CD4-positive, alpha-beta T cell treated with Interleukin-17A for 4 hours (primary cell): ENCODE results near the gene AUTS2.

Experiments used
- DNase-seq: peaks from one replicate; pipeline ENCODE4 v3.0.0-alpha.2; 2020; ENCODE audit warnings: mixed read lengths

Gene AUTS2

GRCh38 chr7:70596598-70596913 is 998.3 kb downstream of the AUTS2 start:
- no peak for DNase-seq

DNA sequence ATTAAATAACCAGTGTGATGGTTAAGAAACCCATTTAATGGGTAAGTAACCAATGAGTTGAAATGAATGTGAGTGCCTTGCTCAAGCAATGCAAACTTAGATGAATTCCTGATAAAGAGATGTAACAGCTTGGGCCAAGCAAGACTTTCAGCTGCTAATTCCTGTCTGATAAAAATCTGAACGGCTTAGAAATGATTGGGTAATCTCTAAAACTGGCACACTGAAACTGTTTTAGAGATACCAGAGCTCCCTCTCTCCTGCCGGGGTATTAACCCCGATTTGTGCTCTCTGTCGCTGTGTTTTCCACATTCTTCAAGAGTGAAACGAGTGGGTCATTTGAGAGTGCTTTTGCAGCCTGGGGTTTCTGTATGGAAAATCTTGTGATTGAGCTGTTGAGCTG is 998.8 kb downstream of the AUTS2 start:
- DNase-seq: no peak

- DNase-seq: no peak
Measured at GRCh38 chr7:70598976-70599375, 1000.7 kb downstream of the AUTS2 start.

DNA sequence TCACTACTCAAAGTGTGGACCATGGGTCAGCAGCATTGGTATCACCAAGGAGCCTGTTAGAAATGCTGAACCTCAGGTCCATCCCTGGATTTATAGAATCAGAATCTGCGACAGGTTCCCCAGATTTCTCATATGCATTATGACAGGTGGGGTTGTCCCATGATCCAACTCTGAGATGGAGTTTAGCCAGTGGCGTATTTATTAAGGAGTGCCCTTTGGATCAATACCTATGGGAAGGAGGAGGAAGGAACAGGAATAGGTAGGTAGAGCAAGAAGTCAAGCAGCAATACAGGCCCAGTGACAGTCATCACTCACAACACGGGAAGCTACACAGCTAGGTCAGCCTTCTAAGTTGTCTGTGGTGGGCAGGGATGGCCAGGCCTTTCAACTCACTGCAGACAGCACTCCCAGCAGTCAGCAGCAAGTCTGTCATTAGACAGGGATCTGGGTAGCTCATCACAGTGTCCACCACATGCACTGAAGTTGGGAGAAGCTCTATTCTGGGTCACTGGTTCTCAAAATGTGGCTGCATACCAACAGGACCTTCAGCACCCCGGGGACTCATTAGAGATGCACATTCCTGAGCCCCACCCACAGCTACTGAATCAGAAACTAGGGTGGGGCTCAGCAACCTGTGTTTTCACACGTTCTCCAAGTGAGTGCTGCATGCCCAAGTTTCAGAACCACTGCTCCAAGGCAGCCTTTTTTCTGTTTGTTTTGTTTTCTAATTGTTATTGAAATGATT is 1001.3 kb downstream of the AUTS2 start:
- DNase-seq: no peak

GRCh38 chr7:70600993-70601392 is 1002.7 kb downstream of the AUTS2 start:
- DNase-seq: no peak

- DNase-seq: no peak
Measured at GRCh38 chr7:70602117-70602516, 1003.8 kb downstream of the AUTS2 start.

- DNase-seq: no peak
Measured at GRCh38 chr7:70607281-70607680, 1009.0 kb downstream of the AUTS2 start.

DNA sequence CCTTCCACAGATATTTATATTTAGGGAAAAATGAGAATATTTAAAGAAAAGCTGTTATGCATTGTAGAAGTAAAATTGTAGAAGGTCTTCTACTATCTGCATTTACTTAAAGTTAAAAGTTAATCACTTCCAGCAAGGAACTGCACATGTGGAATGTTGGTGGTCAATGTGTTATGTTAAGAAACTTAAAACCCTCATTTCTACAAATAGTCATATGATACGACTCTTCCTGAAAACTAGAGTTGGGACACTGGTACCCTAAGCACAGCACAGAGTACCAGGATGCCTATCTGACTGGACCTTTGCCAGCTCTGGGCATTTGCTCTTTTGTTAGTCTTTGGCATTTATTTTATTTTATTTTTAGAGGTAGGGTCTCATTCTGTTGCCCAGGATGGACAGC is 1009.5 kb downstream of the AUTS2 start:
- DNase-seq: no peak

DNA sequence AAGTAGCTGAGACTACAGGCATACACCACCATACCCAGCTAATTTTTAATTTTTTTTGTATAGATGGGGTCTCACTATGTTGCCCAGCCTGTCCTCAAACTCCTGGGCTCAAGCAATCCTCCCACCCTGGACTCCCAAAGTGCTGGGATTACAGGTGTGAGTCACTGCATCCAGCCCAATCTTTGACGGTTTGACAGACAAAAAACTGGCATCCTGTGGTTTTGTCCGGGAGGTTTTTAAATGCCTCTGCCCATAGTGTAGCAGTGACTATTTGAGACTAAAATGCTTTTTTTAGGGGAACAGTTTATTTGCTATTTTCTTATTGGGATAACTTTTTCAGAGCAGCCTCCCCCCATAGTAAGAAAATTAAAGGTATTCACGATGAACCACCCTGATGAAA is 1010.0 kb downstream of the AUTS2 start:
- no peak for DNase-seq

- DNase-seq: no peak
Measured at GRCh38 chr7:70612811-70613210, 1014.5 kb downstream of the AUTS2 start.

- DNase-seq: no peak
Measured at GRCh38 chr7:70614237-70615045, 1016.2 kb downstream of the AUTS2 start.

GRCh38 chr7:70615066-70615606 is 1016.9 kb downstream of the AUTS2 start:
- DNase-seq: no peak

DNA sequence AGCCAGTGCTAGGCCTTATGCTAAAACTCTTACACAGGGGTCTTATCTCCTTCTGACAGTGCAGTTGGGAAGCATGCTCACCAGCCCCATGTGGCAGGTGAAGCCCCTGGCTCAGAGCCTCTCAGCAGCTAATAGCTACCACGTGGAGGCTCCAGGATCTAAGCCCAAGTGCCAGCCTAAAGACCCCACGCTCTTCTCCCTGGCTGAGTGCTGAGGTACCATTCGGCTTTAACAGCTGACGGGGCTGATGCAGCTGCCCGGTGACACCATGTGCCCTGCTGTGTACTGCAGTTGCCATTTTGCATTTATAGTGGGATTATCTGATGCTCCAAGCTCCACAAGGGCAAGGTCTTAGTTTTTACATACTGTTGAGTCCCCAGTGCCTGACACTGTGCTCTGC is 1017.9 kb downstream of the AUTS2 start:
- no peak for DNase-seq

- no peak for DNase-seq
Measured at GRCh38 chr7:70616821-70617220, 1018.5 kb downstream of the AUTS2 start.

DNA sequence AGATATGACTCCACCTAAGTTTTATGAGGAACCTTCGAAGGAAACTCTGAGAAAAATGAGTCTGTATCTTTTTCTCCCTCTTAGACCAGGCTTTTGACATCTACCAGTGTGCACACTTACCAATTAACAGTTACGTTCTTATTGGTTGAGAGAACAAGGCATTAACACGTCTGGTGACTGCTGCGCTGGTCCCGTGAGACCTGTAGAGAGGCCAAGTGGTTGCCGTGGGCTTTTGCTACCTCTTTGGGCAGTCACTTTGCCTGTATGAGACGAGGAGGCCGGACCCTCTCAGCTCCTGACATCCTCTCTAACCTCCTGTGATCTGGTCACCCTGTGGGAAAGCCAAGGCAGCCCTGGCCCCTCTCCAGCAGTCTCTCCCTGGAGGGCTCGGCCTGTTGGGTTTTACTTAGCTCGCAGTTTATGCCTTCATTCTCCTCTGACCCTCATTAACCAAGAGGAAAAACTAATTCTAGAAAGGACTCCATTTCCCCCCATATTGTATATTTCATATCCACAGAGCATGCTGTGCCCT is 1019.8 kb downstream of the AUTS2 start:
- DNase-seq: no peak

- DNase-seq: no peak
Measured at GRCh38 chr7:70619130-70619529, 1020.9 kb downstream of the AUTS2 start.

DNA sequence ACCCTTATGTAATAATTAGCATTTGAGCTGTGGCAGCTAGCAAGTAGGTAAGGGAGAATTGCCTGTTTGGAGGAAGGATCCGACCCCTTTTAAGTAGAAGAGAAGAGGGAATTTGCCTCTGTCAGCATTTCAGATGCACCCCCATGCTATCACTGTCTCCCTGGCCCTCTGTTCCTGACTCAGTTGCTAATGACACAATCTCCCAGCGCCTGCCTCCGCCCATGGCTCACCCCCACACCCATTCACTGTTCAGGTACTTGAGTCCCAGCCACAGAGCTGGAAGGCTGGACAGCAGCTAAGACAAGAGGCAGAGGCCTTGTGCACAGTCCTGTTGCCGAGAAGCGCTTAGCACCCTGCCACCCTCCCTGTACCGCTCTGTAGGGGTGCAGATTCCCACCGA is 1021.4 kb downstream of the AUTS2 start:
- DNase-seq: no peak

DNA sequence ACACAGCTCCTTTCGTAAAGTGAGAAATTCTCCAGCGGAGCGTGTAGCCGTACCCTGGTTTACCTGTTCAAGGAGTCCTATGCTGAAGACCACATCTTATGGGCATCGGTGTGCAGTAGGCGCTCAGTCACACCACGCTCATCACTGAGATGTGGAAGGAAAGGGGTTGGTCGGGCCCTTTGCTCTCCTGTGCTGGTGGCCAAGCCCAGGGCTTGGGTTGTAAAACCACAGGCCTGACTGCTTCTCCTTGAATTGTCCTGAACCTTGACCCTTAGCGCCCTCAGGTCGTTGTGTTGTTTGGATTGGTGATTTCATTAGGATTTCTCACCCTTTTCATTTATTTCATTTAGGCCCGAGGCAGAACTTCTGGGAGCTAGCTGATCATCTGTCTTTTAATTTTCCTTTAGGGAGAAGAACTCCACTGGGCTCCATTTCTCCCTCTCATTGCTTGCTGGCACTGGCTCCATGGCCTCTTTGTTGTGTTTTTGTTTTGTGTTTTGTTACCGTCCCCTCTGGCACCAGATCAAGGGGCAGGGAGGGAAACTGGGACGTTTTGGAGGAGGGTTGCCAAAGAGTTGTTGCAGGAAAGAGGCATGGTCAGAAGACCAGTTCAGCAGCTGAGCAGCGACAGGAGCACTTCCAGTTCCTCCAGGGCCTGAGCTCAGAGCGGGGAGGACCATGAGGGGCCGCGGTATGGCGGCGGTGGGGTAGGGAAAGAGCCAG is 1022.2 kb downstream of the AUTS2 start:
- DNase-seq: no peak

DNA sequence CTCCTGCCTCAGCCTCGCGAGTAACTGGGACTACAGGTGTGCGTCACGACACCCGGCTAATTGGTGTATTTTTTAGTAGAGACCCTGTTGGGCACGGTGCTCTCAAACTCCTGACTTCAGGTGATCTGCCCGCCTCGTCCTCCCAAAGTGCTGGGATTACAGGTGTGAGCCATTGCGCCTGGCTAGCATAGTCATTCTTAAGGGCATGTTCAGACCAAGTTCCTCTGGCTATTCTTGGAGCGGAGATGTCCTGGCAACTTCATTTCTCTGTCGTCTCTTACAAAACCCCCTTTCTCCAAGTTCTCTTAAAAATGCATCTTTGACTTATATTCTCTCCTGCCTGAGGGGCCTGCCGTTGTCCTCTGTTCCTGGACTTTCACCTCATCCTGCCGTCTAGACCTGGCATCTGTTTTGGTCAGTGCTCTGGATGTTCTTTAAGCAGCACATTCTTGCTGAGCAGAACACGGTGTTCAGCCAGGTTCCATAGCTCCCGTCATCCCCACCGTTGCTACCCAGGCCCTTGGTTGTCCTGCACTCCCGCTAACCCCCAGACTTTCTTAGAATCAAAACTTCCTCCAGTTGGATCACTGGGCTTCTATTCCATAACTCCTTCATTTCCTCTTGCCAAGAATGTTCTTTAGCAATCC is 1023.8 kb downstream of the AUTS2 start:
- DNase-seq: no peak

DNA sequence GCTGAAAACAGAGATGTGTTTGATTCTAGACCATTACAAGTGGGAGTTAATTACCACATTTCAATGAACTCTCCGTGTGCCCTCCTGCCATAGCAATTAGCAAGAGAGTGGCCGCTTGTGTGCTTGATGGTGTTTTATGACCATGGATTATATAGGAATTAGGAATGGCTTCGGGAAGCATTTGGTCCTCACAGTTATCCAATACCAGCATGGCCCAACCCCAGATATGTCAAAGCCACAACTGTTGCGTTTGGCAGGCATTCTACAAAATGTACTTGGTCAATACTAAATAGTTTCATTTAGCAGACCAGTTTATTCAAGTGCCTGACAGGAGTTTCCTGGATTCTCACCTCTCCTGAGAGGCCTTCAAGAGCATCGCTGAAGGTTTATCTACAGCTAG is 1024.7 kb downstream of the AUTS2 start:
- DNase-seq: no peak

- DNase-seq: no peak
Measured at GRCh38 chr7:70624500-70625103, 1026.3 kb downstream of the AUTS2 start.

GRCh38 chr7:70627461-70627860 is 1029.2 kb downstream of the AUTS2 start:
- no peak for DNase-seq
